ENCODE data around the gene CMTR1.

GRCh38 chr6:37480118-37480736 lies 47.2 kb downstream of the CMTR1 start:
- TF ChIP-seq GATA2 (IDR thresholded peaks at IDR 0.05; ENCODE audit: low read depth, low read length), result no peak
- TF ChIP-seq GATA3 (IDR thresholded peaks at IDR 0.05; ENCODE audit: low read depth, low read length), result no peak

All from SH-SY5Y (cell line).